ENCODE data around the gene NRXN3. TPM values are rescaled to one million over a fixed set of nuclear protein-coding genes. Genes with fewer than 3 reads are reported as not detected.

NRXN3 gene
- total and polyA plus RNA-seq, 2 experiments from 2014 or later = 1.0 to 1.8 TPM

GRCh38 chr14:79117561-79117960 lies 947.4 kb downstream of the NRXN3 start:
- Mint-ChIP-seq H3K27me3 (ENCODE audit: insufficient read depth, low read depth, poor library complexity) (no peaks in the 10 kb centered on the region), H3K4me3 (no peak overlapping the region), H3K27ac (no peak overlapping the region), H3K36me3 (ENCODE audit: low read depth) (no peaks in the 10 kb centered on the region), H3K4me1 (peaks cover 3% of the 10 kb centered on the region; the same call in 2 of the 3 replicates), H3K9me3 (no peaks in the 10 kb centered on the region)
- no peaks in the 10 kb centered on the region for H3F3A ChIP-seq (replicated peaks; ENCODE audit: low read depth)
- H3K4me3 ChIP-seq = no peak overlapping the region
- ATAC-seq = no peak
- no peaks in the 10 kb centered on the region for H3K36me3 ChIP-seq (ENCODE audit: insufficient read depth)
- H2AFZ ChIP-seq = no peak overlapping the region
- no peak for TF ChIP-seq CREB1 (CRISPR knock-in tag; IDR thresholded peaks at IDR 0.05; ENCODE audit: low read depth)
- TF ChIP-seq STAT1 (IDR thresholded peaks at IDR 0.05; ENCODE audit: unreplicated experiment) = no peak
- no peak for TF ChIP-seq NANOG (IDR thresholded peaks at IDR 0.05; ENCODE audit: borderline replicate concordance)
- TF ChIP-seq EZH2 (IDR thresholded peaks at IDR 0.05; ENCODE audit: low read depth, unreplicated experiment) = no peak
- no peak for TF ChIP-seq JUNB (IDR thresholded peaks at IDR 0.05; ENCODE audit: unreplicated experiment)
- TF ChIP-seq EZH2phosphoT487 (IDR thresholded peaks at IDR 0.05; ENCODE audit: unreplicated experiment) = no peak
- TF ChIP-seq CTCF (conservative IDR thresholded peaks at IDR 0.05; ENCODE audit: low read depth in 2 of 2) = no peak
- TF ChIP-seq ZNF462 (CRISPR knock-in tag; IDR thresholded peaks at IDR 0.05) = no peak
- no peak for TF ChIP-seq ZNF114 (CRISPR knock-in tag; IDR thresholded peaks at IDR 0.05)
- TF ChIP-seq ETS1 (IDR thresholded peaks at IDR 0.05) = no peak
- no peak for TF ChIP-seq REST (IDR thresholded peaks at IDR 0.05; ENCODE audit: unreplicated experiment)
- no peak overlapping the region for H3K27ac ChIP-seq (ENCODE audit: low read depth)
- H3K4me2 ChIP-seq = no peak overlapping the region
- H3K79me2 ChIP-seq (replicated peaks; ENCODE audit: insufficient read depth) = no peaks in the 10 kb centered on the region
- no peaks in the 10 kb centered on the region for H3K9me2 ChIP-seq (ENCODE audit: insufficient read depth)
- no peaks in the 10 kb centered on the region for H3K27me3 ChIP-seq (ENCODE audit: insufficient read depth)
- no peaks in the 10 kb centered on the region for H3K4me1 ChIP-seq (ENCODE audit: insufficient read depth)
- no peak for DNase-seq (ENCODE audit: low spot score)
- H4K20me1 ChIP-seq (replicated peaks; ENCODE audit: insufficient read depth) = no peaks in the 10 kb centered on the region

All from GM23338 (cell line).